Adipose tissue (tissue), 3 donors: Measurements from ENCODE around the gene ATP6AP1. TPM values are rescaled to one million over a fixed set of nuclear protein-coding genes. Genes with fewer than 3 reads are reported as not detected.

Experiments
- H3K27ac ChIP-seq: one replicate; pipeline ENCODE4 v1.5.1; 2013; ENCODE audit warnings: low read depth, low read length
- WGBS, 3 donors: extraction: QIAGEN DNeasy Blood & Tissue Kit; methylation state at CpG; one replicate each; pipeline ENCODE4 v1.1.7; 2013; 5-methylcytosine and 5-hydroxymethylcytosine counted together
- polyA plus RNA-seq, 3 donors: library from polyadenylated mRNA; stranded (reverse); fragments of 200-250 nt; gene quantifications; one replicate each; pipeline ENCODE4 v1.2.3, GENCODE V29; 2013
- donor health status: healthy with polysubstance abuse.
- donor health status: Bipolar disorder and iron deficiency.
- donor health status: healthy.

ATP6AP1 gene
- polyA plus RNA-seq, 3 donors, result 30.9 to 68.7 (median 45.9) TPM

DNA sequence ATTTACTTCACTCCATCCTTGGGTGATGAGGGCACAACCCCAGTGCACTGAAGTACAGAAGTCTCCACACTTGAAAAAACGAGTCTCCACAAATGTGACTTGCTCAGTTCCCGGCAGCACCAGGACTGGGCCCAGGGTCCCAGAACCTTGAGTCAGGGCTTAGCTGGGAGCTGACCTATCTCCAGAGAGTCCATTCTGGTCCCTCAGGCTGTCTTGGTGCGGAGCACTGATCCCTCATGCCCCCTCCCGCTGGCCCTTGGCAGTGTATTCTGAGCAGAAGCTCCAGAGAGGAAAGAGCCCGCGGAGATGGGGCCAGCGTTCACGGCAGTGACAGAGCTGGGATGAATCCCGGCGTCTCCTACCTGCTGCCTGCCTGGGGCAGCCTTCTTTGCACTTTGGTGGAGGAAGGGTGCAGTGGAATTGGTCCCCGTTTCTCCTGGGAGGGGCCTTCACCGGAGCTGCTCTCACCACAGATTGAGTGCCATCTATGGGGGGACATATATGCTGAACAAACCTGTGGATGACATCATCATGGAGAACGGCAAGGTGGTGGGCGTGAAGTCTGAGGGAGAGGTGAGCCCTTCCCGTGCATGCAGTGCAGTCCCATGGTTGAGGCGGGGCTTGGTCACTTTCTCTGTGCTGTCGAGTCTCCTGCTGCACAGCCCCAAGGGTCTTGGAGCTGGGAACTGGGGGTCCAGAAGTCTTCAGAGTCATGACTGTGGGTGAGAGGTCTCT is 12.3 kb downstream of the ATP6AP1 start:
- 84 to 87% (median 87%) methylated on average over 14 to 17 of the region's 17 CpGs for WGBS, 3 donors
- H3K27ac ChIP-seq, result no peak overlapping the region

- H3K27ac ChIP-seq, result no peak overlapping the region
- 85 to 94% (median 90%) methylated on average over 10 to 11 of the region's 11 CpGs for WGBS, 3 donors
Measured at GRCh38 chrX:154441564-154441963, 13.1 kb downstream of the ATP6AP1 start.

DNA sequence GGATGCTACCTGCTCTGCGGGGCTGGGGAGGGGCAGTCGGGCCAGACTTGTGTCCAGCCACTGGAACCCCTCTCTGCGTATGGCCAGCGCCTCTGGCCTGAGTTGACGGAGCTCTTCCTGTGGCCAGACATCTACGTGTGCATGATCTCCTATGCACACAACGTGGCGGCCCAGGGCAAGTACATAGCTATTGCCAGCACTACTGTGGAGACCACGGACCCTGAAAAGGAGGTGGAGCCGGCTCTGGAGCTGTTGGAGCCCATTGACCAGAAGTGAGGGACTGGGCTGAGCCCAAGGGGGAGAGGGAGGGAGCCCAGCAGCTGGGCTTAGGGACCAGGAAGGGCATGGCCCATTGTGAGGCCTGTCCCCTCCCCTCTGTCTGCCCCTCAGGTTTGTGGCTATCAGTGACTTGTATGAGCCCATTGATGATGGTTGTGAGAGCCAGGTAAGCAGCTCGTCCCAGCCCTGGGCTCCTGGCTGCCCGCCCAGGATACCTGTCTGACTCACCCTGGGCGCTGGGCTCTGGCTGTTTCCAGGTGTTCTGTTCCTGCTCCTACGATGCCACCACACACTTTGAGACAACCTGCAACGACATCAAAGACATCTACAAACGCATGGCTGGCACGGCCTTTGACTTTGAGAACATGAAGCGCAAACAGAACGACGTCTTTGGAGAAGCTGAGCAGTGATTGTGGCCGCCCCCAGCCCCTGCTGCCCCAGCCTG is 13.7 kb downstream of the ATP6AP1 start:
- 86 to 92% (median 88%) methylated on average over 18 to 21 of the region's 21 CpGs for WGBS, 3 donors
- no peak overlapping the region for H3K27ac ChIP-seq

DNA sequence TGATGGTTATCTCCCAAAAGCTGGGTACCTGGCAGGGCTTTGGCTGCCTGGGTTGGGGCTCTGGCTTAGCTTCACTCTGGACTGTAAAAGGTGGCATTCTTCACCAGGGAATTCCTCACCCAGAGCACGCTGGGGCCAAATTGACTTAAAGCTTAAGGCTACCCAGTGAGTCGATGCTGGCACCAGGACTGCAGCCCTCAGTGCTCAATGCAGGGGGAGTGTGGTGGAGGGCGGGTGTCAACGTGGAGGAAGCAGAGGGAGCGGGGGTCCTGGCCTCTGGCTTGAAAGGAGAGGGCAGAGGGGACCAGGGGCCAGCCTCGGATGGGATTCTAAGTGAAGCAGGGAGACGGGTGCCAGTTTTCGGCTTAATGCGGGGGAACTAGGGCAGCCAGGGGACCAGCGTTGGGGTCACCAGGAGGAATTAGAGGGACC is 15.0 kb downstream of the ATP6AP1 start:
- WGBS, 3 donors, result 8 to 38% (median 11%) methylated on average over 9 to 10 of the region's 10 CpGs

GRCh38 chrX:154443992-154444754 is 15.7 kb downstream of the ATP6AP1 start, which contains the start of gene FAM50A:
TSS of gene FAM50A (plus strand) at chrX:154444141. CDS start at chrX:154444236, 95 bp downstream.
- H3K27ac ChIP-seq, result peak within 1 kb of the TSS; percentile 38
- 2 to 28% (median 8%) methylated on average over 12 to 80 of the region's 94 CpGs for WGBS, 3 donors

More for the DNA sequence above, 15.0 kb downstream of the ATP6AP1 start:
- no peak overlapping the region for H3K27ac ChIP-seq

GRCh38 chrX:154444755-154445246 is 16.3 kb downstream of the ATP6AP1 start:
- H3K27ac ChIP-seq, result peak overlapping the region; percentile 38
- 66 to 74% (median 69%) methylated on average over 5 to 12 of the region's 13 CpGs for WGBS, 3 donors

- WGBS, 3 donors, result 94 to 95% (median 95%) methylated on average over 11 to 16 of the region's 16 CpGs
- H3K27ac ChIP-seq, result no peak overlapping the region
Measured at GRCh38 chrX:154445776-154446175, 17.3 kb downstream of the ATP6AP1 start.

GRCh38 chrX:154446430-154446829 is 18.0 kb downstream of the ATP6AP1 start:
- 93 to 98% (median 93%) methylated on average over 8 to 12 of the region's 12 CpGs for WGBS, 3 donors
- no peak overlapping the region for H3K27ac ChIP-seq

DNA sequence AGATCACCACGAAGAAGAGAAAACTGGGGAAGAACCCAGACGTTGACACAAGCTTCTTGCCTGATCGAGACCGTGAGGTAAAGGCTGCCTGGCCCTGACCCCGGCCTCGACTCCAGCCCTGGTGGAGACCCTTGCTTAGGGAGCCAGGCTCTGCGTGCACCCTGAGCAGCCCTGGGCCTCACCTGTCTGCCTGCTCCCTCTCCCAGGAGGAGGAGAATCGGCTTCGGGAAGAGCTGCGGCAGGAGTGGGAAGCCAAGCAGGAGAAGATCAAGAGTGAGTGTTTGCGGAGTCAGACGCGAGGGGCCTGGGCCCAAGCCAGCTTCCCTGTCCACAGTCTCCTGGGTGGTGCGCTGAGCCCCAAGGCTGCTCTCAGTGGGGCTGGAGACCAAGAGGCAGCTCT is 20.0 kb downstream of the ATP6AP1 start:
- no peak overlapping the region for H3K27ac ChIP-seq
- WGBS, 3 donors, result 87 to 95% (median 90%) methylated on average over 10 to 14 of the region's 14 CpGs

DNA sequence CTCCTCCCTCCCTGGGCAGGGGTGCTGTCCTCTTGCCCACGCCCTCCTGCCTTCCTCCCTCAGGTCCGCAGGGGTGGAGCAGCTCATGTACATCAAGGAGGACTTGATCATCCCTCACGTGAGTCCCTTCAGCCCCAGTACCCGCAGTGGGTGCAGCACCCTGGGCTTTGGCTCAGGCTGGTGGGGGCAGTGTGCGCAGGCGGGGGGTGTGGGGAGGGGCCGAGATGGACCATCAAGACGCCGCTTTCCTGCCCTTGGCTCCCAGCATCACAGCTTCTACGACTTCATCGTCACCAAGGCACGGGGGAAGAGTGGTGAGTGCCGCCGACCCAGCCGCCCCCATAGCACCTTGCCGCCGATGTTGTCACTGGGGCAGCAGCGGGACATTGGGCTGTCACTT is 21.1 kb downstream of the ATP6AP1 start:
- WGBS, 3 donors, result 87 to 94% (median 89%) methylated on average over 12 to 18 of the region's 18 CpGs
- H3K27ac ChIP-seq, result no peak overlapping the region

- 89 to 98% (median 94%) methylated on average over 15 to 17 of the region's 17 CpGs for WGBS, 3 donors
- H3K27ac ChIP-seq, result no peak overlapping the region
Measured at GRCh38 chrX:154450312-154450711, 21.8 kb downstream of the ATP6AP1 start.

GRCh38 chrX:154452823-154453222 is 24.3 kb downstream of the ATP6AP1 start:
- no peak overlapping the region for H3K27ac ChIP-seq
- WGBS, 3 donors, result 89 to 90% (median 89%) methylated on average over 9 of the region's 9 CpGs

DNA sequence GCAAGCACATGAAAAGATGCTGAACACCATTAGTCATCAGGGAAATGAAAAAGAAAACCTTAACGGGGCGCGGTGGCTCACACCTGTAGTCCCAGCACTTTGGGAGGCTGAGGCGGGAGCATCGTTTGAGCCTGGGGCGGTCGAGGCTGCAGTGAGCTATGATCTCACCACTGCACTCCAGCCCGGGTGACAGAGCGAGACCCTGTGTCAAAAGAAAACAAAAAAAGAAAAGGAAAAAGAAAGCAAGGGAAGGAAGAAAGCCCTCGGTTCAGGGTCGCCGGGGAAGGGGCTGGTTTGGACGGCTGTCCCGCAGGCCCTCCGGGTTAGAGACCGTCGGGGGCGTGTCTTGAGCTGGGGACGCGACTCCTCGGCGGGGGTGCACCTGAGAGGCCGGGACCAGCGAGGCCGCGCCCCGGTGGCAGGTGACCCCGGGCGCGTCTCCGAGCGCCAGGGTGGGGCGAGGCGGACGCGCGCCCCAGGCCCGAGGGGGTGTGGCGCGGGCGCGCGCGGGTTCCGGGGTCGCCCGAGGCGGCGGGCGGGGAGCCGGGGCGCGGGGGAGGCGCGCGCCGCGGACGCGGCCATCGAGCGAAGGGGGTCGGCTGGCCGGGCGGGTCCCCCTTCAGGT is 29.1 kb downstream of the ATP6AP1 start:
- WGBS, 3 donors, result 4 to 30% (median 5%) methylated on average over 22 to 60 of the region's 65 CpGs
- no peak overlapping the region for H3K27ac ChIP-seq

GRCh38 chrX:154458116-154458953 is 29.9 kb downstream of the ATP6AP1 start, which contains the start of gene PLXNA3:
TSS of gene PLXNA3 (plus strand) at chrX:154458281. CDS start at chrX:154460184, 1,903 bp downstream.
- no peak within 1 kb of the TSS for H3K27ac ChIP-seq
- WGBS, 3 donors, result 0 to 30% (median 1%) methylated on average over 32 to 65 of the region's 88 CpGs

- WGBS, 3 donors, result 28 to 45% (median 44%) methylated on average over 8 to 12 of the region's 15 CpGs
- no peak overlapping the region for H3K27ac ChIP-seq
Measured at GRCh38 chrX:154458954-154459778, 30.7 kb downstream of the ATP6AP1 start.

DNA sequence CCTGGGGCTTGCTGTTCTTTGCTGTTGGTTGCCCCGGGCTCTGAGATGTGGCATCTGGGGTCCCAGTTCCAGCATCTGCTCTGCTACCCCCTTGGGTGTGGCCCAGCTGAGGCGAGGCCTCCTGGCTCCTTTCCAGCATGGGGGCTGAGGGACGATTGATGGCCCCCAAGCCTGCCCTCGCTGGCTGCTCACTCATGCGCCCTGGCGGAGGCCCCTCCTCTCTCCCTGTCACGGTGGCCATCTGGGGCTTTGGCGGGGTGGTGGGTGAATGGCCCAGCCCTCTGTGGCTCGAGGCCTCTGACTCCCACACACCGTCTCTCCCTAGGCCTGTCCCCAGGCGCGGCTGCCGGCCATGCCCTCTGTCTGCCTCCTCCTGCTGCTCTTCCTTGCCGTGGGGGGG is 31.4 kb downstream of the ATP6AP1 start:
- no peak overlapping the region for H3K27ac ChIP-seq
- WGBS, 3 donors, result 63 to 80% (median 66%) methylated on average over 5 to 14 of the region's 14 CpGs
